Fibroblast of pulmonary artery (primary cell): ENCODE data around the gene HOXC13.

Source experiments
- DNase-seq: peaks from one replicate; pipeline ENCODE4 v3.0.0-alpha.2; 2010; ENCODE audit warnings: low read depth
- H3K4me3 ChIP-seq: replicated peaks from 2 replicates; pipeline ENCODE4 v1.5.1; 2011; ENCODE audit warnings: low read depth, mild to moderate bottlenecking, control low read depth, low read length, moderate library complexity
- TF ChIP-seq, protein P1 (sequence below): IDR thresholded peaks from 2 replicates; pipeline ENCODE4 v1.5.1; 2011; ENCODE audit warnings: mild to moderate bottlenecking, control low read depth, low read length, inconsistent platforms; ENCODE audit errors: missing control alignments

Gene HOXC13

DNA sequence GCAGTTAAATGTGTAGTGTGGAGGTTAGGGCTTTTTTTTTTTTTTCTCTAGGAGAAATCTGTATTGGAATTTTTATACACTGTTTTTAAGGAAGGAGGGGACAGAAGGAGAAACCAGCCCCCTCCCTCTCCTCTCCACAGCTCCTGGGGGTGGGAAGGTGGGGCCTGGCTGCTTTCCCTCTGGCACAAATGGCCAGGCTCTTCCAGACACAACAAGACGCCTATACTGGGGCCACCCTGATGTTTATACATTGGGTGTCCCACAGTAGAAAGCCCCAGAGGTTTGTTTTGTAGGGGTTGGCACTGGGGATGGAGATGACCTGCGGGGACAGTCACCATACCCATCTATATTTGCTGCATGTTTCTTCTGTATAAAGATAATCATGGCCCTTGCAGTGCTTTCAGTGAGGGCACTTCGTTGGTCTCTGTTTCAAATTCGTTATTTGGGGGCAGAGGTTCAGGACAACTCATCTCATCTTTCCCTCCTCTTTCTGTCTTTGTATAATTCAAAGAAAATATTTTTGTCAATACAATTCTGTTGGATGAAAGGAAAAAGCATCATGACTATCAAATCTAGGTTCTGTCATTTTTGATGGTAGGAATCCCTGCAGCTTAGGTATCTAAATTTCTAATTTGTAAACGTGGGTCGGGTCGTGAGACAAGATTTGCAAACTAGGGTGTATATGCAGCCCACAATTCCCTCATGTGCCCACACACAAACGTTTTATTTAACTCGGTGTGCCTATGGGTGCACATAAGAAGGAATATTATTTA, 38.4 kb downstream of the HOXC13 start:
- no peak overlapping the region for H3K4me3 ChIP-seq
- no peak for DNase-seq
- TF ChIP-seq, protein P1, sequence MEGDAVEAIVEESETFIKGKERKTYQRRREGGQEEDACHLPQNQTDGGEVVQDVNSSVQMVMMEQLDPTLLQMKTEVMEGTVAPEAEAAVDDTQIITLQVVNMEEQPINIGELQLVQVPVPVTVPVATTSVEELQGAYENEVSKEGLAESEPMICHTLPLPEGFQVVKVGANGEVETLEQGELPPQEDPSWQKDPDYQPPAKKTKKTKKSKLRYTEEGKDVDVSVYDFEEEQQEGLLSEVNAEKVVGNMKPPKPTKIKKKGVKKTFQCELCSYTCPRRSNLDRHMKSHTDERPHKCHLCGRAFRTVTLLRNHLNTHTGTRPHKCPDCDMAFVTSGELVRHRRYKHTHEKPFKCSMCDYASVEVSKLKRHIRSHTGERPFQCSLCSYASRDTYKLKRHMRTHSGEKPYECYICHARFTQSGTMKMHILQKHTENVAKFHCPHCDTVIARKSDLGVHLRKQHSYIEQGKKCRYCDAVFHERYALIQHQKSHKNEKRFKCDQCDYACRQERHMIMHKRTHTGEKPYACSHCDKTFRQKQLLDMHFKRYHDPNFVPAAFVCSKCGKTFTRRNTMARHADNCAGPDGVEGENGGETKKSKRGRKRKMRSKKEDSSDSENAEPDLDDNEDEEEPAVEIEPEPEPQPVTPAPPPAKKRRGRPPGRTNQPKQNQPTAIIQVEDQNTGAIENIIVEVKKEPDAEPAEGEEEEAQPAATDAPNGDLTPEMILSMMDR: no peak

DNA sequence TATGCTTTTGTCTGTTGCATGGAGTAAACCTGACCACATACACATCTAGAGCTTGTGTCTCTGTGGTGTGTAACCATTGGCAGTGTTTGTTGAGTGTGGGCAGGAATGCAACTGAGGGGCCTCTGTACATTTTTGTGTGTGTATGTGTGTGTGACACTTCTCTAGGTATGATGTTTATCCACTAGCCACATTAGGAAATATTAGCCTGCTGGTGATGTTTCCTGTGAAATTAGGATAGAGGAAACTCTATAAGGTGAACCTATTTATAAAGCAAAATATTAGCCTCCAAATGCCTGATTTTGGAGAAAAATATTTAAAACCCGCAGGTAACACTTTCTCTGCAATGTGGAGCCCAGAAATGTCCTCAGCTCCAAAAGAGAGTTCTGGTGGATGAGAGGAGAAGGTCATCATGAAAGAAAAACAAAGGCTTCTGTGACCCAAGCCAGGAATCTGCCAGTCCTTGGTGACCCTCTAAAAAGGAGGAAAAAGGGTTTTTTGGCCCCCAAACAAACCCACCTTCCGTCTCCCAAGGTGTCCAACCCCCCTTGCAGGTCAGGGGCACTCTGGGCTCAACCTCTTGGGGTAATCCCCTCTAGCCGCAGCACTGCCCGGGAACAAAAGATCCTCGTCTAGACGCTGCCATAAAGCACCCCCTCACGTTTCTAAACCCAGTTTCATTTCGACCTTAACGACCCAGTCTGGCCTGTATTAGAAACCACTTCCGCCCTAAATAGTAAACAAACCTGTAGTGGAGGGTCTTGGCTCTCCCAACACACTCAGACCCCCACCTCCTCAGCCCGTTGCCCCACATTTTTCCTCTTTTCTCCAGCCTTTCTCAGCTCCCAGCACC, 39.2 kb downstream of the HOXC13 start:
- TF ChIP-seq, protein P1: no peak
- H3K4me3 ChIP-seq: no peak overlapping the region
- DNase-seq: no peak

DNA sequence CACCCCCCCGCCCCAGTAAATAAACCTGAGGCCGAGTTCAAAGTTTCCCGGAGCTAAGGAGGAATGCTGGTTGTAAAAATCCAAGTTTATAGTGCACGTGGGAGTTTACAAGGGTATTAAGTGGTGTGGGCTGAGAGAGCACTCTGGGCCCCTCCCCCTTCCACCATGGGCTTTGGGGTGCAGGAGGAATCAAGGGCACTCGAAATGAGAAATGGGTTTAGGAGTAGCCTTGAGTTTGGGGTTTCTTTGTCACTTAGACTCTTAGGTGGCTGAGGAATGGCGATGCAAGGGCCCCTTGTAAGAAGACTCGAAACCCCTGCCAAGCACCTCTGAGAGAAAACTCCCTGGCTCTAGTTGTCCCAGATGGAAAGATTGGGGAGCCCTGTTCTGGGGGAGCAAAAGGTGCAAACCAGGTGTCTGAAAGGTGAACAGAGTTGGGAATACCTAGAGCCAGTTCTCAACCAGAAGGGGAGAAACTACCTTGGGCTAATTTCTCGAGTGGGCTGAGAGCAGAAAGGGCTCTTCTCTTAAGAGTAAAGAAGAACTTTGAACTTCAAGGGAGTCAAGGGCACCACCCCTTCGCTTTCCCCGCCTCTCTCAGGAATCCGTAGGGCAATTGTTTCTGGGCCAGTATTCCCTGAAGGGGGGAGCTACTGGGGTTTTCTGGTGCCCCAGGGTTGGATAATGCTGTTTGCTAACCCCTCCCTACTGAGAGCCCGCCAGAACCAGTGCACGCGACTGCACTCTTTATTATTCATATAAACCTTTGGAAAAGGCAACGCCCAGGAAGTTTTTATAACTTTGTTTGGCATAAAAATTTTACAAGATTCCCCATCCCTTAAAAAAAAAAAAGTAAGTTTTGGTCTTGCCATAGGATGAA, 40.1 kb downstream of the HOXC13 start:
- no peak for DNase-seq
- TF ChIP-seq, protein P1: no peak
- H3K4me3 ChIP-seq: no peak overlapping the region

DNA sequence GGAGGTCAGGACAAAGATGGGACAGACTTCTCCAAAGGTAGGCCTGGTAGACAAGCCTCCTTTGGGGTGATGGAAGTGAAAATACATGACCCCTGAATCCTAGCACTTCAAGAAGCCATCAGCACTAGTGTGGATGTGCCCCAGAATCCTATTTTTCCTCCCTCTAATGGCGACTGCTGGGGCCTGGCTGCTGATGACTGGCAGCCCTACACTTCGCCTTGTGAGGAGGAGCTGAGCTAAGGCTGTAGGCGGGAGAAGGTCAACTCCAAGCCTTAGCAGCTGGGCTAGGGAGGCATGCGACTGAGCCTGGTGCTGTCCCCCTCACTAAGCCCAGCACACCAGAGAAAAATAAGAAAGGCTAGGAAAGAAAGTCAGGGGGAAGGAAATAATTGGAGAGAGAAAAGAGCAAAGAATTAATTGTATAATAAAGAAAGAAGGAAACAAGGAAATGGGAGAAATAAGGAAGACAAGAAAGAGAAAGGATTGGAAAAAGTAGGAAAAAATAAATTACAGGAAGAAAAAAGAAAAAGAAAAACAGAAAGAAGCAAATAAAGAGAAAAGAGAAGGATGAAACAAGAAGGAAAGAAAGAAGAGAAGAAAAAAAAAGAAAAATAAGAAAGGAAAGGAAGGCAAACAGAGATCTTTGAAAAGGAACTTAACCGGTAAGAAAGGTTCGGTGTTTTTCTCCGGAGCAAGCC, 41.6 kb downstream of the HOXC13 start:
- H3K4me3 ChIP-seq: no peak overlapping the region
- TF ChIP-seq, protein P1: no peak
- DNase-seq: no peak

DNA sequence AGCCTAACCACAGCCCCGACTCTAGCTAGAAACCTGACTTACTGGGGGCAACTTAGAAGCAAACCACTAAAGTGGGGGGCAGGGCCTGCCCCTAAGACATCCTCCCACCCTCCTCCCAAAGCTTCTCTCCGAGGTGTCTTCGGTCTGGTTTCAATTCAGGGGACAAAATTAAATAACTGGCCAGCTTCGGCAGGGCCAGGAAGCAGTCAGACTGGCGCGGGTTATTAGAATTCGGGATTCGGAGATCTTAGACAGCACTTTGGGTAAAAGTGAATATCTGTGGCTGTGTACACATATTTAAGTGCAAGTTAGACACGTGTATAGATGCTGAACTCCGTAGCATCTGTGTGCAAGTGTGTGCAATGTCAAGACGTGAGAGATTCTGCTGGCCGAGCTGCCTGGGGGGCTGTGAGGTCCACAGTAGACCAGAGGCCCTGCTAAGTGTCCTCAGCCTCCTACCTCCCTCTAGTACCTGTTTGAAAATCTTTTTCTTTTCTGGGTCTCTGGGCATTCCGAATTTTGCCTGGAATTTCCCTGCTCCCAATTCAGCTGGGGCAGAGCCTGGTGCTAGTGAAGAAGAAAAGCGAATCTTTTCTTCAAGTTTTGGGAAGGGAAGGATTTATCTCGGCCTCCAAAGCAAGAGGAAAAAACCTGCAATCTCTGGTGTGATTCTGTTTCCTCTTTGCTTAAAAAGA, 42.3 kb downstream of the HOXC13 start:
- H3K4me3 ChIP-seq: no peak overlapping the region
- no peak for DNase-seq
- TF ChIP-seq, protein P1: no peak
